Measurements from ENCODE around the gene LZTR1. TPM values are rescaled to one million over a fixed set of nuclear protein-coding genes. Genes with fewer than 3 reads are reported as not detected.
"Not testable (repeated sequence)": the region's sequence is repeated elsewhere in the genome, so short reads cannot be mapped to it uniquely, and the experiment has no call there.

The LZTR1 gene
- 10 to 100 TPM; 46.1 to 56.3 TPM for total RNA-seq
- long read RNA-seq, donor 1, full-length matches to known transcripts = 7 of 31 reads
- long read RNA-seq, donor 1, partial matches to known transcripts = 11 of 31 reads
- long read RNA-seq, donor 1, other reads (novel, unspliced or antisense) = 13 of 31 reads
- long read RNA-seq, donor 2, full-length matches to known transcripts = 5 of 35 reads
- long read RNA-seq, donor 2, partial matches to known transcripts = 29 of 35 reads
- long read RNA-seq, donor 2, other reads (novel, unspliced or antisense) = 1 of 35 reads

DNA sequence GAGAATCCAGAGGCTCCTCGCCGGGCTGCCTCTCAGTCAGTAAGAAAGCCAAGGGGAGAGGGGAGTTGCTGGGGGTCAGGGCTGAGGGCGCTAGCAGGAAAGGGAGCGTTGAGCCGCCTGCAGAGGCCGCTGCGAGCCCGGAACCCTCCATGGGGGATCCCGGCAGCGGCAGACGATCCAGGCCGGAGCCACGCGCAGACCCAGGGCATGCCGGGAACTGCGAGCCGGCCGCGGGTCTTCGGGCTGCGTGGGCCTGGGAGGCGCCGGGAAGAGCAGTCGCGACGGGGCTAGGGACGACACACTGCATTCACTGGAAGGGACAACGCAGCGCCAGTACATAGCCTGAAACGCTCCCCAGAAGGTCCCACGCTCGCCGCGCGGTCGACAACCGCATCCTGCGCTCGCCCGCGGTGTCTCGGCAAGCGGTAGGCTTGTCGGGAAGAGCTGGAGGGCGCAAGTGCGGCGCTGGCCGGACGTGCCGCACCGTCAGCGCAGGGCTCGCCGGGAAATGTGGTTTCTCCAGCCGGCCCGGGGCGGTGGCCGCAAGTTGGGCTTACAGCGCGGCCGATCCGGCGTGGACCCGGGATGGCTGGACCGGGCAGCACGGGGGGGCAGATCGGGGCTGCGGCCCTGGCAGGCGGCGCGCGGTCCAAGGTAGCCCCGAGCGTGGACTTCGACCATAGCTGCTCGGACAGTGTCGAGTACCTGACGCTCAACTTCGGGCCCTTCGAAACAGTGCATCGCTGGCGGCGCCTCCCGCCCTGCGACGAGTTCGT, at the start of gene LZTR1:
Gene LZTR1 (plus strand): TSS at position 511 of the 776 bp plus-strand sequence. CDS start 75 bp downstream, at position 586.
- peak; percentile 96 for DNase-seq (ENCODE audit: low spot score)
- intact Hi-C loops (cut with DNase I) = no loop called here

GRCh38 chr22:20933910-20934309, 48.2 kb upstream of the LZTR1 start:
- intact Hi-C loops (cut with DNase I) = loop anchor here in 1 of 2 donors (2.0 kb wide), 1 partner anchor 31 kb away; no protein-coding TSS in a partner anchor
- DNase-seq (ENCODE audit: low spot score) = no peak

- intact Hi-C loops (cut with DNase I); DNase-seq (ENCODE audit: low spot score): not testable (repeated sequence)
Measured at GRCh38 chr22:20935049-20935448, 47.0 kb upstream of the LZTR1 start.

GRCh38 chr22:20935780-20936539, 46.1 kb upstream of the LZTR1 start:
- intact Hi-C loops (cut with DNase I) = not testable (repeated sequence)

DNA sequence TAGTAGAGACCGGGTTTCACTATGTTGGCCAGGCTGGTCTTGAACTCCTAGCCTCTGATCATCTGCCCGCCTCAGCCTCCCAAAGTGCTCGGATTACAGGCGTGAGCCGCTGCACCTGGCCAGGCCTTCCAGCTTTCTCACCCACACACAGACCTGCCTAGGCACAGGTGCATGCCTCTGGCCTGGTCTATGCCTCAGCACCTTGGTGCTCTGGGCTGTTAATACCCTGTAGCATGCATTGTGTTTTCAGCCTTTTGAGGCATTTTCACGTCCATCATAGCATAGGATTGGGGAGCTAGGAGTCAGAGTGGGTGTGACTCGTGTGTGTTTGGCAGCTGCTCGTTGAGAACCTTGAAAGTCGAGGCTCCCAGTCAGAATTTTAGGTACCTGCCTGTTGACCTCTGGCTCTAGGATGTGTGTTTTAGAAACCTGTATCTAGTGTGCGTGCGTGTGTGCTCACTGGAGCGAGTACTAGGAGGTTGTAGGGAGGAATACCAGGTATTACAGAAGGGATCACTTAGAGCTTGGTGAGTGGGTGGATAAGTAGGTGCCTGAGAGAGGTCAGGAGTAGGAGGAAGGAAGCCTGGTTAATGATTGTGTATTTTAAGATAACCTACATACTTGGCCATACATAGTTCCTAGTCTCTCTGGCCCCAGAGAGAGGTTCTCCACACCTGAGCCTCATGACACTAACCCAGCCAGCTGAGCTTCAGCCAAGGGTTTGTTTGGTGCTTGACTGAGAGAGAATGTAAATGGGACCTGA, 44.9 kb upstream of the LZTR1 start:
- DNase-seq (ENCODE audit: low spot score) = no peak
- intact Hi-C loops (cut with DNase I) = no loop called here

More at GRCh38 chr22:20935780-20936539, 46.1 kb upstream of the LZTR1 start:
- DNase-seq (ENCODE audit: low spot score) = not testable (repeated sequence)

- DNase-seq (ENCODE audit: low spot score) = no peak
- intact Hi-C loops (cut with DNase I) = no loop called here
Measured at GRCh38 chr22:20937794-20938671, 44.1 kb upstream of the LZTR1 start.

GRCh38 chr22:20939457-20940185, 42.5 kb upstream of the LZTR1 start:
- intact Hi-C loops (cut with DNase I); DNase-seq (ENCODE audit: low spot score): not testable (repeated sequence)

DNA sequence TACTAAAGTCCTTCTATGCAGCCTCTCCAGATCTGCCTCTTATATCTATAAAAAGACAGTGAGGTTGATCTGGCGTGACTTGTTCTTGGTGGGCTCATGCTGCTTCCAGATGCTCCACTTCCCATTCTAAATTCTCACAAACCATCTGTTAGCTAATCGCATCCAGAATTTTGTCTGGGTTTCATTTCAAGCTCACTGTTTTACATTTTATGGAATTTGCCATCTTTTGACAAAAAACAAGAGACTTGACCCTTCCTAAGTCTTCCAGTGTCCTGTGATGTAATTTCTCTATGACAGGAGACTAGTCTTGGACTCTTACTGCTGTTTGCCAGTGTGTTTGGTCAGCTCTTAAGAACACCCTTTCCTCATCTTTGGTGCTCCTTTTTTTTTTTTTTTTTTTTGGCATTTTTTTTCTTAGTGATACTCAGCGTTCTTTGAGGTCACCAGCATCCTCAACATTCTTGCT, 41.9 kb upstream of the LZTR1 start:
- intact Hi-C loops (cut with DNase I) = no loop called here
- no peak for DNase-seq (ENCODE audit: low spot score)

GRCh38 chr22:20940904-20941385, 41.2 kb upstream of the LZTR1 start:
- intact Hi-C loops (cut with DNase I) = no loop called here
- no peak for DNase-seq (ENCODE audit: low spot score)

DNA sequence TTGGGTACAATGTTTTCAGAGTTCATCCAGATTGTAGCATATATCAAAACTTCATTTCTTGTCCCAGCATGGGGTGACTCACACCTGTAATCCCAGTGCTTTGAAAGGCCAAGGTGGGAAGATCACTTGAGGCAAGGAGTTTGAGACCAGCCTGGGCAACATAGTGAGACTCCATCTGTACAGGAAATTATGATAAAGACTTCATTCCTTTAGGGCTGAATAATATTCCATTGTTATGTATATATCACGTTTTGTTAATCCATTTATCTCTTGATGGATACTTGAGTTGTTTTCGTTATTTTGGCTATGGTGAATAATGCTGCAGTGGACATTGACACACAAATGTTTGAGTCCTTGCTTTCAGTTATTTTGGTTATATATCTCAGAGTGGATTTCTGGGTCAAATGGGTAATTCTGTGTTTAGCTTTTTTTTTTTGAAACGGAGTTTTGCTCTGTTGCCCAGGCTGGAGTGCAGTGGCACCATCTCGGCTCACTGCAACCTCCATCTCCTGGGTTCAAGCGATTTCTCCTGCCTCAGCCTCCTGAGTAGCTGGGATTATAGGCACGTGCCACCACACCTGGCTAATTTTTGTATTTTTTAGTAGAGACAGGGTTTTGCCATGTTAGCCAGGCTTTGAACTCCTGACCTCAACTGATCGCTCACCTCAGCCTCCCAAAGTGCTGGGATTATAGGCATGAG, 39.7 kb upstream of the LZTR1 start:
- intact Hi-C loops (cut with DNase I); DNase-seq (ENCODE audit: low spot score): not testable (repeated sequence)

DNA sequence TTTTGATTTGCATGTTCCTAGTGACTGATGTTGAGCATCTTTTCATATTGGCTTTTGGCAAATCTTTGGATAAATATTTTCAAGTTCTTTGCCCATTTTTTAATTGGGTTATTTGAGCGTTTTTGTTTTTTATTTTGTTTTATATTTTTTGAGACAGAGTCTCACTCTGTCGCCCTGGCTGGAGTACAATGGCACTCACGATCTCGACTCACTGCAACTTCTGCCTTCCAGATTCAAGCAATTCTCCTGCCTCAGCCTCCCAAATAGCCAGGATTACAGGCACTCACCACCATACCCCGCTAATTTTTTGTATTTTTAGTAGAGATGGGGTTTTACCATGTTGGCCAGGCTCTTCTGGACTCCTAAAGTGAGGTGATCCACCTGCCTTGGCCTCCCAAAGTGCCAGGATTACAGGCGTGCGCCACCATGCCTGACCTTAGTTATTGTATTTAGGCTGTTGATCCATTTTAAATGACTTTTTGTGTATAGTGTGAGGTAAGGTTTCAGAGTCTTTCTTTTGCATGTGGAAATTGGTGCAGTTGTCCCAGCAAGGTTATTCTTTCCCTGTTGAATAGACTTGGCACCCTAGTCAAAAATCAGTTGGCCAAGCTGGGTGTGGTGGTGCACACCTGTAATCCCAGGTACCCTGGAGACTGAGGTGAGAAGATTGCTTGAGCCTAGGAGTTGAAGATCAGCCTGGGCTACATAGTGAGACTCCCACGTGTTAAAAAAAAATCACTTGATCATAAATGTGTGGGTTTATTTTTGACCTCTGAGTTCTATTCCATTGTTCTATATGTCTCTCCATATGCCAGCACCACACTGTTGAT, 38.8 kb upstream of the LZTR1 start:
- intact Hi-C loops (cut with DNase I) = no loop called here
- DNase-seq (ENCODE audit: low spot score) = no peak

- DNase-seq (ENCODE audit: low spot score) = no peak
- intact Hi-C loops (cut with DNase I) = no loop called here
Measured at GRCh38 chr22:20944042-20944441, 38.1 kb upstream of the LZTR1 start.

DNA sequence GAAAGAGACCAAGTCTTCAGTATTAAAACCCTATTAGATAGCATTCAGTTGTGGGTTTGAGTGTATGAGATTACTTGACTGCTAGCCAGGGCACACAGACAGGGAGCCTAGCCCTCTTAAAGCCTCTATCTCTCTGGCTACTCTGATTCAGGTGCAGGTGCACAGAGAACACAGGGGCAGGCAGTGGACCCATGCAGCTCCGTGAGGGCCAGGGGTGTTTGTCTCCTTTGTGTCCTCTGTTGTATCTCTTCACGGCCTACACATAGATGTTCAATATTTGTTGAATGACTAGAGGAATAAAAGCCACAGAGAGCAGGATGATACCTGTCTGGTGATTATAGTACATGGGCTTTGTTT, 36.5 kb upstream of the LZTR1 start:
- intact Hi-C loops (cut with DNase I) = no loop called here
- no peak for DNase-seq (ENCODE audit: low spot score)

- DNase-seq (ENCODE audit: low spot score) = peak; percentile 25
- intact Hi-C loops (cut with DNase I) = no loop called here
Measured at GRCh38 chr22:20946080-20946986, 35.8 kb upstream of the LZTR1 start.

DNA sequence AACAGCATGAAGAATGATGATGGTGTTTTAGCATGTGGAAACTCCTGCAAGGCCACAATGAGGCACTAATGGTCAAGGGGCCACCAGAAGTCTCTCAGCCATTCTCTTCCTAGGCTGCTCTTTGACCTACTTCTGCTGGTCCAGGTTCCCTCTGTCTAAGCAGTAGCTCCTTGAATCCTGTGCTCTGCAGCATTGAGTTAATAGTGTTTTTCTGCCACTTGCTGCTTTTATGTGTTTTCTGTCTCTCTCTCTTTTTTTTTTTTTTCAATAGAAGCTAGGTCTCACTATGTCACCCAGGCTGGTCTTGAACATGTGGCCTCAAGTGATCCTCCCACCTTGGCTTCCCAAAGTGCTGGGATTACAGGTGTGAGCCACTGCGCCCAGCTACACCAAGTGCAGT, 35.1 kb upstream of the LZTR1 start:
- intact Hi-C loops (cut with DNase I) = no loop called here
- no peak for DNase-seq (ENCODE audit: low spot score)

Measured in posterior vena cava (tissue), 2 donors.